ENCODE measurements around the gene GPRIN2.

The GPRIN2 gene

GRCh38 chr10:46548498-46549090 is 7.9 kb downstream of the GPRIN2 start:
- no peak overlapping the region for H3K4me3 ChIP-seq (ENCODE audit: low read depth, low read length)
- TF ChIP-seq CTCF (IDR thresholded peaks at IDR 0.05; ENCODE audit: borderline replicate concordance, insufficient read depth, low read depth, low read length) = no peak

GRCh38 chr10:46547541-46548497 is 8.6 kb downstream of the GPRIN2 start:
- no peak for TF ChIP-seq CTCF (IDR thresholded peaks at IDR 0.05; ENCODE audit: borderline replicate concordance, insufficient read depth, low read depth, low read length)
- H3K4me3 ChIP-seq (ENCODE audit: low read depth, low read length) = no peak overlapping the region

GRCh38 chr10:46546591-46547540 is 9.6 kb downstream of the GPRIN2 start:
- no peak for TF ChIP-seq CTCF (IDR thresholded peaks at IDR 0.05; ENCODE audit: borderline replicate concordance, insufficient read depth, low read depth, low read length)
- H3K4me3 ChIP-seq (ENCODE audit: low read depth, low read length) = no peak overlapping the region

GRCh38 chr10:46545861-46546590 is 10.4 kb downstream of the GPRIN2 start:
- no peak overlapping the region for H3K4me3 ChIP-seq (ENCODE audit: low read depth, low read length)
- no peak for TF ChIP-seq CTCF (IDR thresholded peaks at IDR 0.05; ENCODE audit: borderline replicate concordance, insufficient read depth, low read depth, low read length)

- no peak overlapping the region for H3K4me3 ChIP-seq (ENCODE audit: low read depth, low read length)
- TF ChIP-seq CTCF (IDR thresholded peaks at IDR 0.05; ENCODE audit: borderline replicate concordance, insufficient read depth, low read depth, low read length) = peak; percentile 53
These were observed 11.3 kb downstream of the GPRIN2 start for GRCh38 chr10:46544989-46545791.

Measured in GM12875 (cell line).